ENCODE measurements around the gene TRAIP. TPM values are rescaled to one million over a fixed set of nuclear protein-coding genes. Genes with fewer than 3 reads are reported as not detected.
"Not testable (repeated sequence)": the region's sequence is repeated elsewhere in the genome, so short reads cannot be mapped to it uniquely, and the experiment has no call there.

Gene TRAIP
- total RNA-seq, 1 experiment from 2014 or later: 5.3 TPM

GRCh38 chr3:49793486-49794085, 62.8 kb downstream of the TRAIP start:
- no peak for DNase-seq (ENCODE audit: extremely low read depth, low read depth)

- DNase-seq (ENCODE audit: extremely low read depth, low read depth): no peak
Observed at GRCh38 chr3:49792371-49793150, 63.8 kb downstream of the TRAIP start.

GRCh38 chr3:49791571-49791970, 64.8 kb downstream of the TRAIP start:
- DNase-seq (ENCODE audit: extremely low read depth, low read depth): no peak

- no peak for DNase-seq (ENCODE audit: extremely low read depth, low read depth)
Observed at GRCh38 chr3:49790626-49791411, 65.5 kb downstream of the TRAIP start.

- DNase-seq (ENCODE audit: extremely low read depth, low read depth): no peak
Observed at GRCh38 chr3:49788056-49788455, 68.3 kb downstream of the TRAIP start.

- no peak for DNase-seq (ENCODE audit: extremely low read depth, low read depth)
Observed at GRCh38 chr3:49787536-49787935, 68.8 kb downstream of the TRAIP start.

- DNase-seq (ENCODE audit: extremely low read depth, low read depth): no peak
Observed at GRCh38 chr3:49787182-49787464, 69.2 kb downstream of the TRAIP start.

GRCh38 chr3:49786357-49787181, 69.8 kb downstream of the TRAIP start, which contains the start of gene IP6K1:
Gene IP6K1 (minus strand): TSS chr3:49786542. CDS start chr3:49748040, 38,502 bp downstream.
- DNase-seq (ENCODE audit: extremely low read depth, low read depth): peak; percentile 99

GRCh38 chr3:49785565-49786356, 70.6 kb downstream of the TRAIP start:
- DNase-seq (ENCODE audit: extremely low read depth, low read depth): no peak

GRCh38 chr3:49782277-49782676, 74.1 kb downstream of the TRAIP start:
- not testable (repeated sequence) for DNase-seq (ENCODE audit: extremely low read depth, low read depth)

- no peak for DNase-seq (ENCODE audit: extremely low read depth, low read depth)
Observed at GRCh38 chr3:49781415-49782199, 74.8 kb downstream of the TRAIP start.

GRCh38 chr3:49780975-49781365, 75.4 kb downstream of the TRAIP start:
- not testable (repeated sequence) for DNase-seq (ENCODE audit: extremely low read depth, low read depth)

GRCh38 chr3:49780080-49780974, 76.0 kb downstream of the TRAIP start:
- DNase-seq (ENCODE audit: extremely low read depth, low read depth): no peak

GRCh38 chr3:49779358-49780079, 76.8 kb downstream of the TRAIP start:
- DNase-seq (ENCODE audit: extremely low read depth, low read depth): no peak
